Glutamatergic neuron (in vitro differentiated cells): ENCODE results near the gene KAT6B. TPM values are rescaled to one million over a fixed set of nuclear protein-coding genes. Genes with fewer than 3 reads are reported as not detected.
A peak's percentile ranks its signal among the peaks of the same experiment; 100 is the strongest.

ENCODE experiments used
- DNase-seq: peaks from one replicate; pipeline ENCODE4 v3.0.0; 2022
- H3K27ac Mint-ChIP-seq: one replicate; pipeline ENCODE4 v1.8.0; 2020; ENCODE audit warnings: mild to moderate bottlenecking, mixed read lengths, inconsistent platforms; ENCODE audit not compliant: unreplicated experiment
- H3K27me3 Mint-ChIP-seq: one replicate; pipeline ENCODE4 v1.8.0; 2020; ENCODE audit warnings: mild to moderate bottlenecking, moderate library complexity, mixed read lengths, inconsistent platforms; ENCODE audit not compliant: unreplicated experiment
- H3K36me3 Mint-ChIP-seq: one replicate; pipeline ENCODE4 v1.8.0; 2020; ENCODE audit warnings: mild to moderate bottlenecking, mixed read lengths, inconsistent platforms; ENCODE audit not compliant: unreplicated experiment
- H3K4me1 Mint-ChIP-seq: one replicate; pipeline ENCODE4 v1.8.0; 2020; ENCODE audit warnings: mild to moderate bottlenecking, low read depth, mixed read lengths, inconsistent platforms; ENCODE audit not compliant: unreplicated experiment
- H3K4me3 Mint-ChIP-seq: one replicate; pipeline ENCODE4 v1.8.0; 2020; ENCODE audit warnings: mild to moderate bottlenecking, mixed read lengths, inconsistent platforms; ENCODE audit not compliant: unreplicated experiment
- H3K9me3 Mint-ChIP-seq: one replicate; pipeline ENCODE4 v1.8.0; 2020; ENCODE audit warnings: mild to moderate bottlenecking, moderate library complexity, mixed read lengths, inconsistent platforms; ENCODE audit not compliant: unreplicated experiment
- CTCF ChIP-seq: fragments of 200-600 bp; sonication (generic); IDR thresholded peaks from one replicate; pipeline ENCODE4 v1.5.0; 2021; ENCODE audit not compliant: partially characterized antibody, unreplicated experiment
- total RNA-seq: library from RNA; stranded (reverse); fragmentation: NEBNext Ultra II Directional; extraction: Animal tissue kit (Norgen Biotek cat#: 25700); gene quantifications from one replicate; pipeline ENCODE4 v1.2.1, GENCODE V29; 2021; ENCODE audit not compliant: unreplicated experiment

Gene KAT6B
- total RNA-seq, 1 donor from 2014 or later: 75.3 TPM

GRCh38 chr10:74922921-74923320 lies 96.5 kb downstream of the KAT6B start:
- peaks cover 42% of the 10 kb centered on the region for H3K4me1 Mint-ChIP-seq
- peaks cover 4% of the 10 kb centered on the region for H3K9me3 Mint-ChIP-seq
- peaks cover 11% of the 10 kb centered on the region for H3K36me3 Mint-ChIP-seq
- no peak overlapping the region for H3K4me3 Mint-ChIP-seq
- DNase-seq: no peak
- H3K27ac Mint-ChIP-seq: no peak overlapping the region
- no peak for TF ChIP-seq CTCF
- H3K27me3 Mint-ChIP-seq: peaks cover 3% of the 10 kb centered on the region

GRCh38 chr10:74923556-74923955 lies 97.2 kb downstream of the KAT6B start:
- DNase-seq: no peak
- Mint-ChIP-seq H3K9me3 (peaks cover 4% of the 10 kb centered on the region), H3K36me3 (peaks cover 11% of the 10 kb centered on the region), H3K27me3 (peaks cover 3% of the 10 kb centered on the region), H3K4me3 (peak overlapping the region; percentile 50), H3K4me1 (peaks cover 45% of the 10 kb centered on the region), H3K27ac (peak overlapping the region; percentile 75)
- TF ChIP-seq CTCF: no peak

- no peak for DNase-seq
- Mint-ChIP-seq H3K4me3 (no peak overlapping the region), H3K36me3 (peaks cover 11% of the 10 kb centered on the region), H3K4me1 (peaks cover 48% of the 10 kb centered on the region), H3K27ac (no peak overlapping the region), H3K27me3 (peaks cover 3% of the 10 kb centered on the region), H3K9me3 (peaks cover 4% of the 10 kb centered on the region)
- no peak for TF ChIP-seq CTCF
Observed at GRCh38 chr10:74924251-74924963, 98.0 kb downstream of the KAT6B start.

GRCh38 chr10:74925291-74925690 lies 98.9 kb downstream of the KAT6B start:
- TF ChIP-seq CTCF: no peak
- DNase-seq: no peak
- H3K27me3 Mint-ChIP-seq: peaks cover 3% of the 10 kb centered on the region
- H3K4me1 Mint-ChIP-seq: peaks cover 48% of the 10 kb centered on the region
- peak overlapping the region; percentile 72 for H3K27ac Mint-ChIP-seq
- peaks cover 2% of the 10 kb centered on the region for H3K9me3 Mint-ChIP-seq
- peaks cover 2% of the 10 kb centered on the region for H3K36me3 Mint-ChIP-seq
- peak overlapping the region; percentile 50 for H3K4me3 Mint-ChIP-seq

DNA sequence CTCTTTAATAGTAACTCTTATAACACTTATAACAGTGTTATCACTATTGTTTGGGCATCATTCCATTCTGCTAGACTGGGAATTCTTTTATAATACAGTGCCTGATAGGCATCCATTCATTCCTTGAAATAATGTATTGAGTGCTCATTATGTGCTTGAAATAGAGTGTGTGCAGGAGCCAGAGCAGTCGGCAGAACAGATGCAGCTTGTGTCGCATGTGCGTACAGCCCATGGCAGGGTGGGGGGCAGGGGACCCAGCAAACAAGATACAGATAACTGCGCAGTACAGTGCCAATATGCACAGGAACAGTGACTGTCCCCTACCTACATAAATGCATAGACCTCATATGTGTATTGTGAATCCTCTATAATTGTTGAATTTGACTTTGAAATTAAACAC lies 99.3 kb downstream of the KAT6B start:
- H3K4me3 Mint-ChIP-seq: peak overlapping the region; percentile 50
- peaks cover 3% of the 10 kb centered on the region for H3K27me3 Mint-ChIP-seq
- no peak for TF ChIP-seq CTCF
- H3K27ac Mint-ChIP-seq: peak overlapping the region; percentile 72
- H3K36me3 Mint-ChIP-seq: no peaks in the 10 kb centered on the region
- H3K4me1 Mint-ChIP-seq: peaks cover 50% of the 10 kb centered on the region
- H3K9me3 Mint-ChIP-seq: peaks cover 2% of the 10 kb centered on the region
- peak; percentile 44 for DNase-seq
